Measurements from ENCODE around the gene CPED1.
"Not testable (repeated sequence)": the region's sequence is repeated elsewhere in the genome, so short reads cannot be mapped to it uniquely, and the experiment has no call there.

CPED1 gene

GRCh38 chr7:121071662-121072061 is 83.2 kb downstream of the CPED1 start:
- DNase-seq (ENCODE audit: low read depth): no peak

- DNase-seq (ENCODE audit: low read depth): no peak
Observed at GRCh38 chr7:121072826-121073225, 84.3 kb downstream of the CPED1 start.

- no peak for DNase-seq (ENCODE audit: low read depth)
Observed at GRCh38 chr7:121073463-121074099, 85.1 kb downstream of the CPED1 start.

GRCh38 chr7:121075424-121075841 is 86.9 kb downstream of the CPED1 start:
- not testable (repeated sequence) for DNase-seq (ENCODE audit: low read depth)

GRCh38 chr7:121075952-121076349 is 87.4 kb downstream of the CPED1 start:
- DNase-seq (ENCODE audit: low read depth): no peak

GRCh38 chr7:121076350-121077164 is 88.0 kb downstream of the CPED1 start:
- DNase-seq (ENCODE audit: low read depth): no peak

GRCh38 chr7:121077165-121077630 is 88.7 kb downstream of the CPED1 start:
- no peak for DNase-seq (ENCODE audit: low read depth)

GRCh38 chr7:121078701-121079227 is 90.3 kb downstream of the CPED1 start:
- no peak for DNase-seq (ENCODE audit: low read depth)

- no peak for DNase-seq (ENCODE audit: low read depth)
Observed at GRCh38 chr7:121079425-121080169, 91.1 kb downstream of the CPED1 start.

GRCh38 chr7:121080257-121080912 is 91.9 kb downstream of the CPED1 start:
- DNase-seq (ENCODE audit: low read depth): no peak

GRCh38 chr7:121080913-121081326 is 92.4 kb downstream of the CPED1 start:
- no peak for DNase-seq (ENCODE audit: low read depth)

- no peak for DNase-seq (ENCODE audit: low read depth)
Observed at GRCh38 chr7:121081327-121081936, 92.9 kb downstream of the CPED1 start.

- no peak for DNase-seq (ENCODE audit: low read depth)
Observed at GRCh38 chr7:121082400-121083101, 94.0 kb downstream of the CPED1 start.

GRCh38 chr7:121083138-121083789 is 94.8 kb downstream of the CPED1 start:
- DNase-seq (ENCODE audit: low read depth): no peak

- no peak for DNase-seq (ENCODE audit: low read depth)
Observed at GRCh38 chr7:121083790-121084251, 95.3 kb downstream of the CPED1 start.

GRCh38 chr7:121084256-121084655 is 95.7 kb downstream of the CPED1 start:
- DNase-seq (ENCODE audit: low read depth): no peak

GRCh38 chr7:121084748-121085336 is 96.3 kb downstream of the CPED1 start:
- DNase-seq (ENCODE audit: low read depth): no peak

GRCh38 chr7:121085922-121086321 is 97.4 kb downstream of the CPED1 start:
- DNase-seq (ENCODE audit: low read depth): no peak

- no peak for DNase-seq (ENCODE audit: low read depth)
Observed at GRCh38 chr7:121088870-121089269, 100.4 kb downstream of the CPED1 start.

GRCh38 chr7:121094829-121095228 is 106.3 kb downstream of the CPED1 start:
- DNase-seq (ENCODE audit: low read depth): no peak
